GM12878 (cell line): Measurements from ENCODE around the gene TP73. TPM values are rescaled to one million over a fixed set of nuclear protein-coding genes. Genes with fewer than 3 reads are reported as not detected.

Experiments used
- ATAC-seq: fragments of 200-7000 bp; cut with Tn5 transposase; 3 replicates; pipeline ENCODE4 v1.9.1; 2020; ENCODE audit warnings: mild to moderate bottlenecking, moderate library complexity
- BruUV-seq: library from RNA; stranded (reverse); fragments of 400-500 nt; replicated peaks from 2 replicates; lab custom pipeline; 2021; lab: Mats Ljungman, UMichigan
- CTCF ChIA-PET: fragments of 300-600 bp; sonication (Branson Sonifier 250); formaldehyde crosslinking; extraction: SDS; loops from one replicate; lab custom pipeline; 2021; ENCODE audit warnings: inconsistent platforms; lab: Yijun Ruan, JAX
- POLR2A ChIA-PET: fragments of 350-600 bp; formaldehyde crosslinking; extraction: SDS; loops from one replicate; lab custom pipeline; 2021; ENCODE audit warnings: inconsistent platforms; lab: Charles Lee
- RAD21 ChIA-PET: fragments of 300-600 bp; sonication (Branson Sonifier 250); formaldehyde crosslinking; loops from one replicate; lab custom pipeline; 2023; ENCODE audit warnings: antibody characterized with exemption; ENCODE audit not compliant: unreplicated experiment; lab: Charles Lee
- SMC1A ChIA-PET: fragments of 300-600 bp; sonication (Branson Sonifier 250); formaldehyde crosslinking; loops from one replicate; lab custom pipeline; 2023; ENCODE audit not compliant: unreplicated experiment, uncharacterized antibody; lab: Charles Lee
- DNase-seq: peaks from one replicate; pipeline ENCODE4 v3.0.0-alpha.2; 2011; ENCODE audit warnings: low read depth, low spot score
- FAIRE-seq: peaks from 3 replicates; lab custom pipeline; 2011; peaks lifted over from hg19 to GRCh38; lab: Jason Lieb, UNC
- H2AFZ ChIP-seq: 2 replicates; pipeline ENCODE4 v1.6.0; 2011; ENCODE audit warnings: low read depth, low read length, control low read depth; ENCODE audit not compliant: control insufficient read depth
- H3K27ac ChIP-seq: 2 replicates; pipeline ENCODE4 v1.5.1; 2011; ENCODE audit warnings: control low read depth; ENCODE audit not compliant: control insufficient read depth, insufficient read depth
- H3K27me3 ChIP-seq, 2 experiments: replicated peaks in 1 of 2; 2 replicates each; pipeline versions ENCODE4 v1.6.0 to v1.6.1; 2011; ENCODE audit warnings: low read length in 1 of 2; ENCODE audit not compliant: control insufficient read depth in 2 of 2, insufficient read depth in 2 of 2
- H3K36me3 ChIP-seq, 2 experiments: 2 replicates each; pipeline ENCODE4 v1.5.1; 2011; ENCODE audit warnings: low read length in 1 of 2; ENCODE audit not compliant: control insufficient read depth in 2 of 2, insufficient read depth in 2 of 2
- H3K4me1 ChIP-seq: 2 replicates; pipeline ENCODE4 v1.6.1; 2011; ENCODE audit warnings: mild to moderate bottlenecking, low read length, moderate library complexity, mixed read lengths; ENCODE audit not compliant: control insufficient read depth, insufficient read depth
- H3K4me2 ChIP-seq: 2 replicates; pipeline ENCODE4 v1.6.0; 2011; ENCODE audit warnings: control low read depth; ENCODE audit not compliant: control insufficient read depth, insufficient read depth
- H3K4me3 ChIP-seq: fragments of 200-600 bp; sonication (generic); 2 replicates; pipeline ENCODE4 v1.5.1; 2016
- H3K79me2 ChIP-seq: 2 replicates; pipeline ENCODE4 v1.6.0; 2011; ENCODE audit warnings: low read length; ENCODE audit not compliant: control insufficient read depth, insufficient read depth
- H3K9ac ChIP-seq: 2 replicates; pipeline ENCODE4 v1.8.0; 2011; ENCODE audit warnings: low read length, control low read depth, mixed read lengths; ENCODE audit not compliant: control insufficient read depth, insufficient read depth
- H3K9me3 ChIP-seq: replicated peaks from 3 replicates; pipeline ENCODE4 v1.5.1; 2011; ENCODE audit warnings: mild to moderate bottlenecking, low read length; ENCODE audit not compliant: control insufficient read depth, insufficient read depth
- H4K20me1 ChIP-seq: 2 replicates; pipeline ENCODE4 v1.6.0; 2011; ENCODE audit not compliant: control insufficient read depth, insufficient read depth
- CHD1 ChIP-seq: IDR thresholded peaks from 2 replicates; pipeline ENCODE4 v1.6.1; 2012; ENCODE audit warnings: low read depth, low read length, improper control_type of control experiment
- NR2C2 ChIP-seq: IDR thresholded peaks from 2 replicates; pipeline ENCODE4 v1.6.1; 2011; ENCODE audit warnings: borderline replicate concordance, low read depth; ENCODE audit not compliant: control insufficient read depth, insufficient read length
- PAX8 ChIP-seq: fragments of 450-650 bp; IDR thresholded peaks from 2 replicates; pipeline ENCODE4 v1.6.1; 2017; ENCODE audit warnings: mild to moderate bottlenecking, moderate library complexity
- PBX3 ChIP-seq: IDR thresholded peaks from 2 replicates; pipeline ENCODE4 v1.6.1; 2011; ENCODE audit warnings: mild to moderate bottlenecking, low read depth, low read length, moderate library complexity; ENCODE audit not compliant: insufficient replicate concordance
- PRDM15 ChIP-seq: fragments of 450-650 bp; formaldehyde crosslinking; IDR thresholded peaks from 2 replicates; pipeline ENCODE4 v1.4.0; 2020; ENCODE audit warnings: mild to moderate bottlenecking, moderate library complexity
- SUZ12 ChIP-seq: fragments of 200-600 bp; sonication (generic); IDR thresholded peaks from one replicate; pipeline ENCODE4 v1.6.1; 2018; ENCODE audit warnings: antibody characterized with exemption, mild to moderate bottlenecking; ENCODE audit not compliant: unreplicated experiment
- WRNIP1 ChIP-seq: IDR thresholded peaks from 2 replicates; pipeline ENCODE4 v1.6.1; 2011; ENCODE audit warnings: low read depth, low read length, improper control_type of control experiment, borderline replicate concordance
- WGBS: methylation state at CpG from one replicate; pipeline ENCODE4 v1.1.6; 2016; ENCODE audit warnings: low lambda C conversion rate; ENCODE audit not compliant: insufficient replicate concordance, insufficient coverage; ENCODE audit errors: missing lambda C conversion rate; 5-methylcytosine and 5-hydroxymethylcytosine counted together
- in situ Hi-C: fragments of 300-500 bp; cut with MboI; formaldehyde crosslinking; loops from 9 replicates; pipeline ENCODE4 v1.14.3; 2018; ENCODE audit warnings: mixed read lengths
- intact Hi-C: fragments of 100-400 bp; cut with micrococcal nuclease; formaldehyde crosslinking; loops from one replicate; pipeline ENCODE4 v1.14.2; 2022; ENCODE audit not compliant: unreplicated experiment
- polyA plus RNA-seq, 11 experiments: library from polyadenylated mRNA; depleted of rRNA in 4 of 11; unstranded in 6 of 11; stranded (reverse) in 5 of 11; fragments of >200 nt; fragmentation: Nextera tagmentation in 4 of 11; fragmentation: Illumina TruSeq in 1 of 11; extraction: Ambion mirVana in 4 of 11; extraction: Trizol in 1 of 11; gene quantifications; 1 replicate in 1 of 11; 2 replicates in 10 of 11; pipeline versions ENCODE4 v1.2.1 to v1.2.3, GENCODE V29; 2011 to 2016; ENCODE audit warnings: inconsistent platforms in 2 of 11, missing spikeins in 2 of 11, low read depth in 1 of 11
- total RNA-seq, 4 experiments: library from RNA; depleted of rRNA in 3 of 4; stranded (reverse); fragments of >200 nt in 3 of 4; fragmentation: Illumina TruSeq in 1 of 4; extraction: Trizol in 1 of 4; gene quantifications; 2 replicates each; pipeline versions ENCODE4 v1.2.1 to v1.2.3, GENCODE V29; 2013 to 2021
- TF ChIP-seq, protein P1 (sequence below): IDR thresholded peaks from 2 replicates; pipeline ENCODE4 v1.6.1; 2012; ENCODE audit warnings: improper control_type of control experiment, low read depth, low read length; ENCODE audit not compliant: insufficient replicate concordance

The TP73 gene
- total and polyA plus RNA-seq, 10 of the 15 experiments (the other 5 are each of a cell fraction or from before 2014, with no cell fraction given): 0.08 to 54.2 (median 14.9) TPM

- Histone ChIP-seq H2AFZ (no peak overlapping the region), H4K20me1 (no peaks in the 10 kb centered on the region), H3K9me3 (no peaks in the 10 kb centered on the region), H3K36me3 (peaks cover 2 to 52% of the 10 kb centered on the region in 2 experiments; a peak in 3 of 4 replicates), H3K79me2 (no peaks in the 10 kb centered on the region; the same call in 1 of the 2 replicates), H3K4me1 (peaks cover 10% of the 10 kb centered on the region), H3K27me3 (no peaks in the 10 kb centered on the region), H3K4me2 (no peak overlapping the region), H3K4me3 (no peak overlapping the region), H3K27ac (no peak overlapping the region), H3K9ac (no peak overlapping the region)
- in situ Hi-C loops (no loop called here), intact Hi-C loops (no loop called here)
- ChIA-PET RAD21 (no interaction called here), CTCF (no interaction called here), POLR2A (interaction anchor here (2.0 kb wide), 1 partner anchor 8 kb away, joined by 8 read pairs; no protein-coding TSS in a partner anchor), SMC1A (no interaction called here)
- no TSS peak for BruUV-seq
- WGBS: 72% methylated on average over 19 of the region's 19 CpGs
- FAIRE-seq (no peak), DNase-seq (no peak), ATAC-seq (no peak)
- no peak for TF ChIP-seq SUZ12
- TF ChIP-seq CHD1: no peak
- TF ChIP-seq PRDM15: no peak
- TF ChIP-seq PBX3: no peak
- TF ChIP-seq, protein P1, sequence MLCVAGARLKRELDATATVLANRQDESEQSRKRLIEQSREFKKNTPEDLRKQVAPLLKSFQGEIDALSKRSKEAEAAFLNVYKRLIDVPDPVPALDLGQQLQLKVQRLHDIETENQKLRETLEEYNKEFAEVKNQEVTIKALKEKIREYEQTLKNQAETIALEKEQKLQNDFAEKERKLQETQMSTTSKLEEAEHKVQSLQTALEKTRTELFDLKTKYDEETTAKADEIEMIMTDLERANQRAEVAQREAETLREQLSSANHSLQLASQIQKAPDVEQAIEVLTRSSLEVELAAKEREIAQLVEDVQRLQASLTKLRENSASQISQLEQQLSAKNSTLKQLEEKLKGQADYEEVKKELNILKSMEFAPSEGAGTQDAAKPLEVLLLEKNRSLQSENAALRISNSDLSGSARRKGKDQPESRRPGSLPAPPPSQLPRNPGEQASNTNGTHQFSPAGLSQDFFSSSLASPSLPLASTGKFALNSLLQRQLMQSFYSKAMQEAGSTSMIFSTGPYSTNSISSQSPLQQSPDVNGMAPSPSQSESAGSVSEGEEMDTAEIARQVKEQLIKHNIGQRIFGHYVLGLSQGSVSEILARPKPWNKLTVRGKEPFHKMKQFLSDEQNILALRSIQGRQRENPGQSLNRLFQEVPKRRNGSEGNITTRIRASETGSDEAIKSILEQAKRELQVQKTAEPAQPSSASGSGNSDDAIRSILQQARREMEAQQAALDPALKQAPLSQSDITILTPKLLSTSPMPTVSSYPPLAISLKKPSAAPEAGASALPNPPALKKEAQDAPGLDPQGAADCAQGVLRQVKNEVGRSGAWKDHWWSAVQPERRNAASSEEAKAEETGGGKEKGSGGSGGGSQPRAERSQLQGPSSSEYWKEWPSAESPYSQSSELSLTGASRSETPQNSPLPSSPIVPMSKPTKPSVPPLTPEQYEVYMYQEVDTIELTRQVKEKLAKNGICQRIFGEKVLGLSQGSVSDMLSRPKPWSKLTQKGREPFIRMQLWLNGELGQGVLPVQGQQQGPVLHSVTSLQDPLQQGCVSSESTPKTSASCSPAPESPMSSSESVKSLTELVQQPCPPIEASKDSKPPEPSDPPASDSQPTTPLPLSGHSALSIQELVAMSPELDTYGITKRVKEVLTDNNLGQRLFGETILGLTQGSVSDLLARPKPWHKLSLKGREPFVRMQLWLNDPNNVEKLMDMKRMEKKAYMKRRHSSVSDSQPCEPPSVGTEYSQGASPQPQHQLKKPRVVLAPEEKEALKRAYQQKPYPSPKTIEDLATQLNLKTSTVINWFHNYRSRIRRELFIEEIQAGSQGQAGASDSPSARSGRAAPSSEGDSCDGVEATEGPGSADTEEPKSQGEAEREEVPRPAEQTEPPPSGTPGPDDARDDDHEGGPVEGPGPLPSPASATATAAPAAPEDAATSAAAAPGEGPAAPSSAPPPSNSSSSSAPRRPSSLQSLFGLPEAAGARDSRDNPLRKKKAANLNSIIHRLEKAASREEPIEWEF: no peak
- TF ChIP-seq PAX8: no peak
- TF ChIP-seq WRNIP1: no peak
- no peak for TF ChIP-seq NR2C2
Measured at GRCh38 chr1:3685906-3686305, 33.6 kb downstream of the TP73 start.
